Skin epidermis (tissue), 12 donors: Measurements from ENCODE around the gene SOCS7.

ENCODE experiments used
- H3K27ac ChIP-seq, 21 experiments: fragments of 200-600 bp; sonication (generic) in 11 of 21; one replicate each; pipeline ENCODE4 v1.5.0; 2020; ENCODE audit warnings: mild to moderate bottlenecking in 3 of 21, inconsistent platforms in 2 of 21, moderate library complexity in 2 of 21
- H3K4me3 ChIP-seq, 7 experiments: fragments of 200-600 bp; sonication (generic) in 2 of 7; one replicate each; pipeline ENCODE4 v1.5.0; 2020; ENCODE audit warnings: inconsistent platforms in 2 of 7, mild to moderate bottlenecking in 2 of 7, moderate library complexity in 1 of 7

SOCS7 gene

GRCh38 chr17:38334480-38335364 is 16.9 kb upstream of the SOCS7 start:
- H3K4me3 ChIP-seq: no peak overlapping the region
- H3K27ac ChIP-seq: no peak overlapping the region

- Histone ChIP-seq H3K27ac (no peak overlapping the region), H3K4me3 (no peak overlapping the region)
These were observed 14.8 kb upstream of the SOCS7 start for GRCh38 chr17:38336838-38337237.

- no peak overlapping the region for H3K4me3 ChIP-seq
These were observed 13.6 kb upstream of the SOCS7 start for GRCh38 chr17:38338053-38338452.

GRCh38 chr17:38338535-38338934 is 13.1 kb upstream of the SOCS7 start:
- no peak overlapping the region for H3K27ac ChIP-seq

More at GRCh38 chr17:38338053-38338452, 13.6 kb upstream of the SOCS7 start:
- no peak overlapping the region for H3K27ac ChIP-seq

GRCh38 chr17:38339891-38340290 is 11.8 kb upstream of the SOCS7 start:
- Histone ChIP-seq H3K4me3 (no peak overlapping the region), H3K27ac (no peak overlapping the region)

More at GRCh38 chr17:38338535-38338934, 13.1 kb upstream of the SOCS7 start:
- no peak overlapping the region for H3K4me3 ChIP-seq

- peak overlapping the region in 1 of 21 experiments; percentile 7 for H3K27ac ChIP-seq
These were observed 10.5 kb upstream of the SOCS7 start for GRCh38 chr17:38341035-38341721.

GRCh38 chr17:38342886-38343607 is 8.6 kb upstream of the SOCS7 start:
- H3K4me3 ChIP-seq: no peak overlapping the region
- H3K27ac ChIP-seq: no peak overlapping the region

More at GRCh38 chr17:38341035-38341721, 10.5 kb upstream of the SOCS7 start:
- no peak overlapping the region for H3K4me3 ChIP-seq

GRCh38 chr17:38343608-38344419 is 7.8 kb upstream of the SOCS7 start, which contains the start of gene GPR179:
Gene GPR179, minus strand, starts transcription at chr17:38343956. Its CDS starts 167 bp downstream, at chr17:38343789.
- H3K27ac ChIP-seq: no peak within 1 kb of the TSS
- H3K4me3 ChIP-seq: no peak within 1 kb of the TSS

GRCh38 chr17:38344420-38344745 is 7.3 kb upstream of the SOCS7 start:
- no peak overlapping the region for H3K4me3 ChIP-seq
- no peak overlapping the region for H3K27ac ChIP-seq

- Histone ChIP-seq H3K4me3 (no peak overlapping the region), H3K27ac (no peak overlapping the region)
These were observed 5.9 kb upstream of the SOCS7 start for GRCh38 chr17:38345743-38346142.

GRCh38 chr17:38349097-38349730 is 2.4 kb upstream of the SOCS7 start:
- no peak overlapping the region for H3K4me3 ChIP-seq
- H3K27ac ChIP-seq: no peak overlapping the region

GRCh38 chr17:38350035-38350434 is 1.6 kb upstream of the SOCS7 start:
- Histone ChIP-seq H3K4me3 (no peak overlapping the region), H3K27ac (no peak overlapping the region)

GRCh38 chr17:38352245-38353085 is 821 bp downstream of the SOCS7 start:
- Histone ChIP-seq H3K27ac (peak overlapping the region; percentile 32 to 94 (median 81)), H3K4me3 (peak overlapping the region; percentile 76 to 97 (median 81))

- H3K27ac ChIP-seq: peak overlapping the region in 13 of 21 experiments; percentile 67 to 94 (median 85)
- peak overlapping the region; percentile 76 to 97 (median 81) for H3K4me3 ChIP-seq
These were observed 1.5 kb downstream of the SOCS7 start for GRCh38 chr17:38353086-38353604.

- H3K27ac ChIP-seq: no peak overlapping the region
- H3K4me3 ChIP-seq: no peak overlapping the region
These were observed 2.0 kb downstream of the SOCS7 start for GRCh38 chr17:38353668-38354067.

GRCh38 chr17:38354466-38354865 is 2.8 kb downstream of the SOCS7 start:
- Histone ChIP-seq H3K27ac (no peak overlapping the region), H3K4me3 (no peak overlapping the region)

GRCh38 chr17:38355251-38355650 is 3.6 kb downstream of the SOCS7 start:
- Histone ChIP-seq H3K4me3 (no peak overlapping the region), H3K27ac (no peak overlapping the region)
